Kidney (tissue), 14 donors: ENCODE data around the gene MACROD2. TPM values are rescaled to one million over a fixed set of nuclear protein-coding genes. Genes with fewer than 3 reads are reported as not detected.

ENCODE experiments used
- DNase-seq, 5 donors: peaks; one replicate each; pipeline ENCODE4 v3.0.0-alpha.2; 2013 to 2020
- FAIRE-seq: peaks from 2 replicates; lab custom pipeline; 2012; peaks lifted over from hg19 to GRCh38; lab: Jason Lieb, UNC
- H3K27ac ChIP-seq, 2 donors: one replicate each; pipeline ENCODE4 v1.7.0; 2013; ENCODE audit warnings: low read depth in 2 of 2, low read length in 2 of 2, inconsistent platforms in 1 of 2
- H3K27me3 ChIP-seq: one replicate; pipeline ENCODE4 v1.7.1; 2013; ENCODE audit warnings: low read length, inconsistent platforms; ENCODE audit not compliant: control insufficient read depth, insufficient read depth
- H3K36me3 ChIP-seq, 3 donors: one replicate each; pipeline versions ENCODE4 v1.7.0 to v1.7.1; 2013; ENCODE audit warnings: low read length in 3 of 3, control low read depth in 1 of 3, inconsistent platforms in 1 of 3; ENCODE audit not compliant: insufficient read depth in 3 of 3, control insufficient read depth in 2 of 3
- H3K4me1 ChIP-seq, 3 donors: one replicate each; pipeline versions ENCODE4 v1.7.0 to v1.7.1; 2013; ENCODE audit warnings: low read length in 3 of 3, inconsistent platforms in 1 of 3, low read depth in 1 of 3; ENCODE audit not compliant: control insufficient read depth in 2 of 3, insufficient read depth in 2 of 3
- H3K4me3 ChIP-seq, 3 donors: one replicate each; pipeline versions ENCODE4 v1.7.0 to v1.8.1; 2013; ENCODE audit warnings: low read length in 3 of 3, control low read depth in 1 of 3, inconsistent platforms in 1 of 3
- H3K9ac ChIP-seq, 3 donors: one replicate each; pipeline versions ENCODE4 v1.7.0 to v1.7.1; 2013; ENCODE audit warnings: low read length in 3 of 3, control low read depth in 1 of 3, inconsistent platforms in 1 of 3
- H3K9me3 ChIP-seq, 3 donors: one replicate each; pipeline versions ENCODE4 v1.7.0 to v1.7.1; 2013; ENCODE audit warnings: low read length in 3 of 3, control low read depth in 1 of 3, inconsistent platforms in 1 of 3; ENCODE audit not compliant: control insufficient read depth in 2 of 3, insufficient read depth in 1 of 3
- intact Hi-C: fragments of 100-400 bp; cut with DNase I; formaldehyde crosslinking; loops from one replicate; pipeline ENCODE4 v1.11.1; 2022
- polyA plus RNA-seq: library from polyadenylated mRNA; stranded (reverse); fragments of 350-450 nt; fragmentation: Illumina TruSeq; extraction: RNeasy Lipid Tissue Mini Kit (QIAGEN cat#74804); gene quantifications from one replicate; pipeline ENCODE4 v1.2.3, GENCODE V29; 2014; ENCODE audit warnings: low read depth, low replicate concordance; ENCODE audit not compliant: insufficient read depth
- total RNA-seq: library from RNA; stranded (reverse); fragmentation: NEBNext Ultra II Directional; extraction: Animal tissue kit (Norgen Biotek cat#: 25700); gene quantifications from one replicate; pipeline ENCODE4 v1.2.1, GENCODE V29; 2021
- TF ChIP-seq, protein P1 (sequence below): IDR thresholded peaks from 3 replicates; pipeline ENCODE4 v1.5.1; 2012; ENCODE audit warnings: mild to moderate bottlenecking, moderate library complexity, borderline replicate concordance; ENCODE audit not compliant: insufficient read depth; ENCODE audit errors: extremely low read depth
- donor health status: control.
- donor health status: control.
- donor health status: control.
- donor health status: control.
- donor health status: control.
- donor health status: DM: yes; HTN: yes; CAD: no.
- donor health status: Normal renal cell carcinoma (clear cell type).

Gene MACROD2
- total and polyA plus RNA-seq, 2 donors from 2014 or later = 3.0 to 10.0 TPM

DNA sequence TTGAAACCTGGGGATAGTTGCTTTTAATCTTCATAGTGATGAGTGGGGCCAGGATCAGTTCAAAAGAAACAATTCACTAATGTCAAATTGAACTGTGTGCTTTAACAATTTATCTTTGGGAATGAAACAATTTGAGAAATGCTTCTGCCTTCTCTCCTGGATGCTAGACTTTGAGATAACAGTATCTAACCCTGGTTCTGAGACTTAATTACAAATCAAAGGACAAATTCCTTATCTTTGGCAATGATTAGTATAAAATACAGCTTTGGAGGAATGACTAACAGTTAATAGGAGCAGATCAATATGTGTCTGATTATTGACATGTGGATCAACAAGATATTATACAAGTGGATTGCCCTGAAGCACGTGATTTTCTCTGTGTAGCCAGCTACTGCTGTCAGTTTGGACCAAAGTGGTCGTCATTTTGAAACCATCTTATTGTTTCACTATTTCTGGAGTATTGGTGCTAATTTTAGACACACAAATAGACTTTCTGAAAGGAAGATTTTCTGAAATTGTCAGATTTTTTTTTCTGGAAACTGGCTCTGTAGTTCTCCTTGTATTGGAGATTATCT is 348.3 kb downstream of the MACROD2 start:
- no peak for DNase-seq
- TF ChIP-seq, protein P1, sequence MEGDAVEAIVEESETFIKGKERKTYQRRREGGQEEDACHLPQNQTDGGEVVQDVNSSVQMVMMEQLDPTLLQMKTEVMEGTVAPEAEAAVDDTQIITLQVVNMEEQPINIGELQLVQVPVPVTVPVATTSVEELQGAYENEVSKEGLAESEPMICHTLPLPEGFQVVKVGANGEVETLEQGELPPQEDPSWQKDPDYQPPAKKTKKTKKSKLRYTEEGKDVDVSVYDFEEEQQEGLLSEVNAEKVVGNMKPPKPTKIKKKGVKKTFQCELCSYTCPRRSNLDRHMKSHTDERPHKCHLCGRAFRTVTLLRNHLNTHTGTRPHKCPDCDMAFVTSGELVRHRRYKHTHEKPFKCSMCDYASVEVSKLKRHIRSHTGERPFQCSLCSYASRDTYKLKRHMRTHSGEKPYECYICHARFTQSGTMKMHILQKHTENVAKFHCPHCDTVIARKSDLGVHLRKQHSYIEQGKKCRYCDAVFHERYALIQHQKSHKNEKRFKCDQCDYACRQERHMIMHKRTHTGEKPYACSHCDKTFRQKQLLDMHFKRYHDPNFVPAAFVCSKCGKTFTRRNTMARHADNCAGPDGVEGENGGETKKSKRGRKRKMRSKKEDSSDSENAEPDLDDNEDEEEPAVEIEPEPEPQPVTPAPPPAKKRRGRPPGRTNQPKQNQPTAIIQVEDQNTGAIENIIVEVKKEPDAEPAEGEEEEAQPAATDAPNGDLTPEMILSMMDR = no peak
- no peak overlapping the region for H3K27ac ChIP-seq
- no peak overlapping the region for H3K4me3 ChIP-seq
- intact Hi-C loops = no loop called here
- no peak overlapping the region for H3K9ac ChIP-seq
- H3K27me3 ChIP-seq = no peaks in the 10 kb centered on the region
- H3K9me3 ChIP-seq = no peaks in the 10 kb centered on the region
- no peaks in the 10 kb centered on the region for H3K36me3 ChIP-seq
- H3K4me1 ChIP-seq = no peaks in the 10 kb centered on the region
- FAIRE-seq = no peak

DNA sequence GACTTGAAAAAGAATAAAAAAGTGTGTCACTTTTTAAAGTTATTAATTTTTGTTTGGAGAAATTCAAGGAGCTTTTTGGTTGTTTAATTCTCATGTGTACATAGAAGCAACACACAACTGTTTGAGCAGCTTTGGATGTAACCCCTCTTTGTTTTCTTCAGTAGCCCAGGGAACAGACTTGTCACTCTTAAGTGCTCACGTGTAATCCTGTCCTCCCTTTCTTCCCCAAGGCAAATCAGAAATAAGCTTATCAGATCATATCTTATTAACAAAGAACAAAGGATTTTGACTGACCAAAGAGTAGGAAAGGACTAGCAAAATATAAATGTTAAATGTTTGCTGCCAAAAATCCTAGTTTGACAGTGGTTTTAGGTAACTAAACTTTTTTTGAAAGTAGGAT is 349.4 kb downstream of the MACROD2 start:
- Histone ChIP-seq H3K27me3 (no peaks in the 10 kb centered on the region), H3K4me1 (no peaks in the 10 kb centered on the region), H3K36me3 (no peaks in the 10 kb centered on the region), H3K9me3 (no peaks in the 10 kb centered on the region), H3K4me3 (no peak overlapping the region), H3K27ac (no peak overlapping the region), H3K9ac (no peak overlapping the region)
- TF ChIP-seq, protein P1 = no peak
- DNase-seq (peak in 2 of 5 donors; percentile 48 to 51), FAIRE-seq (no peak)
- intact Hi-C loops = no loop called here

DNA sequence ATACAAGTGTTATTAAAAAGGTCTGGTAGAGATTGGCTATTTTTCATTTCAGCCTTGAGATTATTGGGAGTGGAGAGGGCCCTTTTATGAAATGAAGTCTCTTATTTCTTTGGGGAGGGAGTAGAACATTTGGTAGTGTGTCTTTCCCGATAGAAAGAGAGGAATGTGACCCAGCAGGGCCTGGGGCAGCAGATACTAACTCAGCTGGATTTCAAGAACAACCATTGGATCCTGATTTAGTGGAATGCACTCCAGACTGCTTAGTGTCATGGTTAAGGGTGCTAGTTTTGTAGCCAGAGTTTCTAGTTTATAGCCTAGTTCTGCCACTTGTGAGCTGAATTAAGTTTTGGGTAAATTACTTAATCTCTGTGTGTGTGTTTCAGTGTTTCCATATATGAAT is 360.5 kb downstream of the MACROD2 start:
- no peak for FAIRE-seq
- no peaks in the 10 kb centered on the region for H3K27me3 ChIP-seq

More for the DNA sequence above, 360.5 kb downstream of the MACROD2 start:
- TF ChIP-seq, protein P1 = no peak
- Histone ChIP-seq H3K27ac (no peak overlapping the region), H3K4me3 (no peak overlapping the region), H3K9ac (no peak overlapping the region), H3K9me3 (no peaks in the 10 kb centered on the region), H3K4me1 (no peaks in the 10 kb centered on the region), H3K36me3 (no peaks in the 10 kb centered on the region)
- intact Hi-C loops = no loop called here
- DNase-seq = no peak
